ENCODE results near the gene SLF2. TPM values are rescaled to one million over a fixed set of nuclear protein-coding genes. Genes with fewer than 3 reads are reported as not detected.
A peak's percentile ranks its signal among the peaks of the same experiment; 100 is the strongest.
"Not testable (repeated sequence)": the region's sequence is repeated elsewhere in the genome, so short reads cannot be mapped to it uniquely, and the experiment has no call there.

Gene SLF2
- total RNA-seq, 4 donors from 2014 or later = 27.9 to 102 (median 59.9) TPM

DNA sequence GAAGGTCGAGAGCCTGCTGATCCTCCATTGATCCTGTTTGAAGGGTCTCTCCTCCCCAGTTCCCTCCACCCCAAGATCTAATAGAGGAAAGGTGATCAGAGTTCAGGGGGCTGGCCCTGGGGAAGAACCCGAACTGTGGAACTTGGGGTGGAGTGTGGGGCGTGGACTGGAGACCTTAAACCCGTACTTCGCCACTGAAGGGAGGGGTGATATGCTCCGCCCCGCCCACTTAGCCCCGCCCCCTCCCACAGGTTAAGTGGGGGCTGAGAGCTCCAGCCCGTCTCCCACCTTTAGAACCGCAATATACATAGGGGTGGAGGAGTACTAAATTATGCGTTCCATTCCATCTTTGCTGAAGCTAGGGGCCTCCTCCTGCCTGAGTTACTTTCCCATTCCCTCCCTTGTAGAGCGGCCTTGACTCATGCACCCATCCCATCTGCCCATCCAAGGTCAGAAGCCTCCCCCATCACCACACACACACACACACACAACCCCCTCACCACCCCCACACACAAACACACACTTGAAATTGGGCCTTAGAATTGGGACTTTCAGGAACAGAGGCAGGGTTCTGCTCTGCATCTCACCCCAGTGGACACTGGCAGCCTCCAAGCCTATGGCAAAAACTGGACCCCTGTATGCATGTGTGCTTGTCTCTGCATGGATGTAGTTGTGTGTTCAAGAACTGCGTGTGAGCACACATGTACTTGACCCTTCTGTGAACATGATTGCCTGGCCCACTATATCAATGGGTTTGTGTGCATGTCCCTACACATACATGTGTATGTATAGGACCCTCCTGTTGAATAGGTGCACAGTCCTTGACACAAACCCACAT is 57.5 kb downstream of the SLF2 start:
- no peaks in the 10 kb centered on the region for H3K27me3 ChIP-seq
- no peak for DNase-seq
- H3K9me3 ChIP-seq = no peaks in the 10 kb centered on the region
- no peak overlapping the region for H3K27ac ChIP-seq
- no peaks in the 10 kb centered on the region for H3K36me3 ChIP-seq
- intact Hi-C loops (cut with DNase I; ENCODE audit: low total_unique reads) = no loop called here
- TF ChIP-seq, protein P1, sequence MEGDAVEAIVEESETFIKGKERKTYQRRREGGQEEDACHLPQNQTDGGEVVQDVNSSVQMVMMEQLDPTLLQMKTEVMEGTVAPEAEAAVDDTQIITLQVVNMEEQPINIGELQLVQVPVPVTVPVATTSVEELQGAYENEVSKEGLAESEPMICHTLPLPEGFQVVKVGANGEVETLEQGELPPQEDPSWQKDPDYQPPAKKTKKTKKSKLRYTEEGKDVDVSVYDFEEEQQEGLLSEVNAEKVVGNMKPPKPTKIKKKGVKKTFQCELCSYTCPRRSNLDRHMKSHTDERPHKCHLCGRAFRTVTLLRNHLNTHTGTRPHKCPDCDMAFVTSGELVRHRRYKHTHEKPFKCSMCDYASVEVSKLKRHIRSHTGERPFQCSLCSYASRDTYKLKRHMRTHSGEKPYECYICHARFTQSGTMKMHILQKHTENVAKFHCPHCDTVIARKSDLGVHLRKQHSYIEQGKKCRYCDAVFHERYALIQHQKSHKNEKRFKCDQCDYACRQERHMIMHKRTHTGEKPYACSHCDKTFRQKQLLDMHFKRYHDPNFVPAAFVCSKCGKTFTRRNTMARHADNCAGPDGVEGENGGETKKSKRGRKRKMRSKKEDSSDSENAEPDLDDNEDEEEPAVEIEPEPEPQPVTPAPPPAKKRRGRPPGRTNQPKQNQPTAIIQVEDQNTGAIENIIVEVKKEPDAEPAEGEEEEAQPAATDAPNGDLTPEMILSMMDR (IDR thresholded peaks at IDR 0.05) = no peak
- peaks cover 0 to 11% of the 10 kb centered on the region in 2 donors for H3K4me1 ChIP-seq
- peak overlapping the region; percentile 47 to 52 for H3K4me3 ChIP-seq

DNA sequence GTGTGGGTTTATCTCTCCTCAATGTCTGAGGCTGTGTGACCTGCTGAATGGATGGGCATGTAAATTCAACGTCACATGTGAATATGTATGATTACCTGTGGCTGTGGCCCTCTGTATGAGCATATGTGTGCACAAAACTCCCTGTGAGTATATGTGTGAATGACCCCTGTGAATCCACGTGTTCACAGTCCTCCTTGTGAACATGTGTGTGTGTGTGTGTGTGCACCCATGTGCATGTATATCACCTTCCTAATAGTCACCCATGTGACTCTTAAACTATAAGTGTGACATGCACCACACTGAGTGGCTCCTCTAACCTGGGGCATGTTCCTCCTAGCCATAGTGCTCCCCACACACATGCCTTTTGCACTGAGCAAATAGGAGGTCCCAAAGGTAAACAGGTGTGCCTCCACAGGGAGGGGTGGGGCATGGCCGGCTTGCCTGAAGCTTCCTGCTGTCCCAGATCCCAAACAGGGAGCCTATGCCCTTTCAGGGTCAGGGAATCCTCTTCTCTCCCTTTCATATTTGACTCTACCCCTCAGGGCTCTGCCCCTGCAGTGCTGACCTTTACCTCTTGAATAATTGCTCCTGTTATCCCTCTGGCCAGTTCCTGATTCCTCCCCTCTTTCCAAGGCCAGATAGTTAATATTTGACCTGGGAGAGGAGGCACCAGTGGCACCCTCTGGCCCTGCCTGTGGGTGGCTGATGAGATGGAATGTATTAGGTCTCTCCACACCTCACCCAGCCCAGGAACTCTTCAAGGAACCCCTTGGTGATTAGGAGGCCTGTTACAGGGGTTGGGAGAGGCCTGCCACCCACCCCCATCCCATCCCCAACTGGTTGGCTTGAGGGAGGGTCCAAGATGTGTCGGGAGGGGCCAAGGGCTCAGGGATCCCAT is 58.4 kb downstream of the SLF2 start:
- no peak for DNase-seq
- TF ChIP-seq, protein P1 (IDR thresholded peaks at IDR 0.05) = no peak
- intact Hi-C loops (cut with DNase I; ENCODE audit: low total_unique reads) = no loop called here
- H3K4me3 ChIP-seq = no peak overlapping the region
- H3K27me3 ChIP-seq = no peaks in the 10 kb centered on the region
- H3K9me3 ChIP-seq = no peaks in the 10 kb centered on the region
- no peak overlapping the region for H3K27ac ChIP-seq
- H3K36me3 ChIP-seq = no peaks in the 10 kb centered on the region
- H3K4me1 ChIP-seq = peaks cover 0 to 11% of the 10 kb centered on the region in 2 donors

DNA sequence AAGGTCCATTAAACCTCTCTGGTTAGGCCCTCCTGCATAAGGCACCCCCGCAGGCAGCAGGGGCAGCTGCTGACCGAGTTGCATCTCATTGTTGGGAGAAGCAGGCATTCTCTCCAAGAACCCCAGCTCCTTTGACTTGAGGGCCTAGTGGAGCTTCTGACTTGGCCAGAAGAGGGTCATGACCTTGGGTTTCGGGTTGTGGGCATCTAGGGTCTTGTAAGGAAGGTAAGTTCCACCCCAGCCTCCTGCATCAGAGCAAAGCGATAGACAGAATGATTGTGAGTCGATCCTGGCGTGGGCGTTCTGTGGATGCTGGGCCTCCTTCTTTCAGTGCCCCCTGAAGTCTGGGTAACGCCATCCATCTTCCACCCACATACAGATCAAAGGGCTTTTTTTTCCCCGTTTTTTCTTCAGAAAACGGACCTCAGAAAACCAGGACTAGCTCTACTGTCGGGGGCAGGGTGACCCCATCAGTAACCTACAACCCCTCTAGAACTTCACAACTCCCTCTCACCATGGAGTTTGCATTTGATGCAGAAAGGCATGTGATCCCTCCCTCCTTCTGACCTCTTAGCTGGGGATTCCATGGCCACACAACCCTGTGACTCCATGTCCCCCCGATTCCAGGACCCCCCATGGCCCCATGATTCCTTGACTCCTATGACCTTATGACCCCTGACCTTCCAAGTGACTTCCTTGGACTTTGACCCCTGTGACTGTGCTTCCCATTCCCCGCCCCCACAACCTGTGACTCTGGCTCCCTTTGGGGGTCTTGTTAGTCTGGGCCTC is 59.5 kb downstream of the SLF2 start:
- DNase-seq = no peak
- H3K9me3 ChIP-seq = no peaks in the 10 kb centered on the region
- no peaks in the 10 kb centered on the region for H3K36me3 ChIP-seq
- intact Hi-C loops (cut with DNase I; ENCODE audit: low total_unique reads) = no loop called here
- TF ChIP-seq, protein P1 (IDR thresholded peaks at IDR 0.05) = no peak
- H3K27ac ChIP-seq = no peak overlapping the region
- H3K27me3 ChIP-seq = no peaks in the 10 kb centered on the region
- H3K4me1 ChIP-seq = peaks cover 0 to 11% of the 10 kb centered on the region in 2 donors
- H3K4me3 ChIP-seq = no peak overlapping the region

DNA sequence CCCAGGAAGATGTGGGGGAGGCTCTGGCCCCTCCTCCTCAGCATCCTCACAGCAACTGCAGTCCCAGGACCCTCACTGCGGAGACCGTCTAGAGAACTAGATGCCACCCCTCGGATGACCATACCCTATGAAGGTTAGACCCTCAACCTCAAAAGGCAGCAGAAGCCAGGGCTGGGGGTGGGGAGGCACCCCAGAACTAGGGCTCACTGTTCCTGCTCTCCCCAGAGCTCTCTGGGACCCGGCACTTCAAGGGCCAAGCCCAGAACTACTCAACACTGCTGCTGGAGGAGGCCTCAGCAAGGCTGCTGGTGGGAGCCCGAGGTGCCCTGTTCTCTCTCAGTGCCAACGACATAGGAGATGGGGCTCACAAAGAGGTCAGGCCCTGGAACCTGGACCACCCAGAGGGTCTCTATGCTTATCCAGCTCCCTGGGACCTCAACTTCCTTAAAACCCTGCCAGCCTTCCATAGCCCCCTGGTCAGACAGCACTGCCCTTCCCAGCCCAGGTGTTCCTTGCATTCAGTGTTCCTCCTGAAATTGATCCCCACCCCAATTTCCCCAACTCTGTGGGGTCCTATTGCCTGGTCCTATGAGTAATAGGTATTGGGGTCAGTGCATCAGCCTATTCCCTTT is 60.3 kb downstream of the SLF2 start:
- Histone ChIP-seq H3K27ac (no peak overlapping the region), H3K4me3 (no peak overlapping the region), H3K4me1 (peaks cover 0 to 11% of the 10 kb centered on the region in 2 donors), H3K36me3 (no peaks in the 10 kb centered on the region), H3K27me3 (no peaks in the 10 kb centered on the region), H3K9me3 (no peaks in the 10 kb centered on the region)
- intact Hi-C loops (cut with DNase I; ENCODE audit: low total_unique reads) = no loop called here
- TF ChIP-seq, protein P1 (IDR thresholded peaks at IDR 0.05) = no peak
- no peak for TF ChIP-seq POLR2A (IDR thresholded peaks at IDR 0.05)
- no peak for DNase-seq

DNA sequence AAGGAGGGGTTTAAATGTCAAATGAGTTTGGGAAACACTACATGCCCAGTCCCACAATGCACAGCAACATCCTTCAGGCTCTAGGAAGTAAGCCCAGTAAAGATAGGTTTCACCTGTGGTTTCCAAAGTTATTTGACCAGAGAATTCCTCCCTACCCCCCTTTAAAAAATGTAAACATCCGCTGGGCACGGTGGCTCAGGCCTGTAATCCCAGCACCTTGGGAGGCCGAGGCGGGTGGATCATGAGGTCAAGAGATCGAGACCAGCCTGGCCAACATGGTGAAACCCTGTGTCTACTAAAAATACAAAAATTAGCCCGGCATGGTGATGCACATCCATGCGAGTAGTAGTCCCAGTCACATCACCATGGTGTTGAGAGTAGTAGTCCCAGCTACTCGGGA is 62.6 kb downstream of the SLF2 start:
- DNase-seq; H3K4me3 ChIP-seq; H3K36me3 ChIP-seq; H3K4me1 ChIP-seq; intact Hi-C loops (cut with DNase I; ENCODE audit: low total_unique reads); H3K27ac ChIP-seq; H3K27me3 ChIP-seq; H3K9me3 ChIP-seq: not testable (repeated sequence)
